Stimulated activated CD8-positive, alpha-beta memory T cell treated with anti-CD3 and anti-CD28 coated beads, Interleukin-2, amount 100 ng/mL, for 1 hour (primary cell): ENCODE measurements around the gene SETSIP.
"Not testable (repeated sequence)": the region's sequence is repeated elsewhere in the genome, so short reads cannot be mapped to it uniquely, and the experiment has no call there.

Experiments used
- DNase-seq, 2 donors: peaks; one replicate each; pipeline ENCODE4 v3.0.0-alpha.2; 2020; ENCODE audit warnings: low read depth in 2 of 2

The SETSIP gene

DNA sequence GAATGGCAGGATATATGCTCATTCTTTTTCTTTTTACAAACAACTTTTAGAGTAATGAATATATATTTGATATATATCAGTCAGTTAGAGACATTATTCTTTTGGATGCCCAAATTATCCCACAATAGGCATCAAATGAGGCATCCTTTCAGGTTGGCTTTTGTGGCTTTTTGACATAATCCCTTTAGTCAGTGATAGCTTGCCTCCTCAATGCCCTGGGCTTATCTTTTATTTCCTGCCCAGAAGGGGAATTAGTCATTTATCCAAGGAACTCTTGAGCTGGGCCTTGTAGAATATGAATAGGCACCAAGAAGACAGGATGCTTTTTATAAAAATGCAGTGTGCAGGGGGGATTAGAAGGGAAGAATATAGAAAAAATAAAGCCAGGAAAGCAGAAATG is 23.3 kb downstream of the SETSIP start:
- DNase-seq = no peak

DNA sequence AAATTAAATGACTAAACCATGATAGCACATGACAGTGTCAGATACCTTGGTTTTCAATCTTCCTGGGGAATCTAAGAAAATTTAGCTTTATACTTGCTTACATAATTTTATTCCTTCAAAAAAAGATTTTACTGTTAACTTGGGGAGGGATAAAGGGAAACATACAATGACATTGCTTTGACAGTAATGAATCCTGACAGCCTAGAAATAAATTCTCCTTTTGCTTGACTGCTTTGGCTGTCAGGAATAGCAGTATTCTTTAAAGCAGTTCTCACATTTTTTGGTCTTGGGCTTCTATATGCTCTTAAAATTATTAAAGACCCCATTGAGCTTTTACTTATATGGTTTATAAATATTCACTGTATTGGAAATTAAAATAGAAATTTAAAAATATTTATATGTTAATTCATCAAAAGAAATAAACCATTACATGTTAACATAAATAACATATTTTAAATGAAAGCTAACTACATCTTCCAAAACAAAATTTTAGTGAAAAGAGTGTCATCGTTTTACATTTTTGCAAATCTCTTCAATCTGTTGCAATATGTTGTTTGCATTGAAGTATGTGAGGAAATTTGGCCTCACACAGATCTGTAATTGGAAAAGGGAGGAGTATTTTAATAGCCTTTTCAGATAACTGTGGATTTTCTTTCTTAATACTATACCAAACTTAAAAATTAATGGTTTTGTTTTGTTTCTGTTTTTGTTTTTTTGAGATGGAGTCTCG is 29.3 kb downstream of the SETSIP start:
- DNase-seq = no peak

DNA sequence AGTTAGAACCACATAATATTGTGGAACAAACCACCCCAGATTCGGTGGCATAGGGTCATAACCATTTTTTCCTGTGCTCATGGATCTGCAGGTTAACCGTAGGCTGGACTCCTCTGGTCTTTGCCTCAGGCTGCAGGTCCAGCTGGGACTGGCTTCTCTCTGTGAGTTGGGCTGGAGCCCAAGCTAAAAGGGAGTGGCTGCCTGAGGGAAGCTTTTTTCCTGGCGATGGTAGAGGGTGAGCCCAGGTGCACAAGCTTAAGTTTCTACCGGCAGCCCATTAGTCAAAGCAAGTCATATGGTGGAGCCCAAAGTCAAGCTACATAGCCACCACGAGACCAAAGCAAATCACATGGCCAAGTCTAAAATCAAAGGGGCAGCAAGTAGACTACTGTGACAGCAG is 31.6 kb downstream of the SETSIP start:
- no peak for DNase-seq

DNA sequence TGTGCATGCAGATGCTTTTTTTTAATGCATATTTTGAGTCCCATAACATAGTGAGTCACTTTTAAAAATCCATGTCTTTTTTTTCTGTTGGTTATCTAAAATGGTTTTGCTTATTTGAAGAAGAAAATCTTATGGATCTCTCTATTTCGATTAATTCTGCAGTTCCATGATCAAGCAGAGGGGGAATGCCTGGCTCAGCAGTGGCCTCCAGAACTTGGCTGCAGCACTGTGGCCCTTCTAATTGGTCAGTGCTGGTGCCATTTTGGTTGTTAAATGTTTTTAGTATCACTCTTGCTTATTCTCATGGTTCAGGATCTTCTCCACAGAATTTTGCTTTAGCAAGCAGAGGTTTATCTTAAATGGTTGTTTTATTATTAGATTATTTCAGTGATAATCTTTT is 34.2 kb downstream of the SETSIP start:
- DNase-seq = no peak

DNA sequence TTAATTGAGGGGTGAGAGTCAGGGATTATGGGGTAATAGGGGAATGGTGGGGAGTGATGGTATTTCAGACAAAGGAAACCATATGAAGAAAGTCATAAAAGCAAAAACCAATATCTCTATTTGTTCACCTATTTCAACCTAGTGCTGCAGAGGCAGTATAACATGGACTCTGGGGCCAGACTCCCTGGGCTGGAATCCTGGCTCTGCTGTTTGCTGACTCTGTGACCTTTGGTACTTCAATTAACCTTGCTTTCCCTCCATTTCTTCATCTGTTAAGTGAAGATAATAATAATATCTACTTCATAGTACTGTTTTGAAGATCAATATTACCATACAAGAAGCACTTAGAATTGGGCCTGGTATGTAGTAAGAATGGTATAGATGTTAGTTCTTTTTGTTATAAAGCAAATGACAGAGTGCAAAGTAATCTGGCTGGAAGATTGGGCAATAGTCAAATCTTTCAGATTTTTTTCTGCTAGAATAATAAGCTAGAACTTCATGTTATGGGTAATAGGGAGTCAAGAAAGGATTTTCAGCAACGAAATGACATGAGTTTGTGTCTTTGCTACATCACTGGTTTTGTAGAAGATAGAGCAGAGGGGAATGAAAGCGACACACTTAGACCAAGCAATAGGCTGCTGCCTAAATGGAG is 36.4 kb downstream of the SETSIP start:
- DNase-seq = no peak

DNA sequence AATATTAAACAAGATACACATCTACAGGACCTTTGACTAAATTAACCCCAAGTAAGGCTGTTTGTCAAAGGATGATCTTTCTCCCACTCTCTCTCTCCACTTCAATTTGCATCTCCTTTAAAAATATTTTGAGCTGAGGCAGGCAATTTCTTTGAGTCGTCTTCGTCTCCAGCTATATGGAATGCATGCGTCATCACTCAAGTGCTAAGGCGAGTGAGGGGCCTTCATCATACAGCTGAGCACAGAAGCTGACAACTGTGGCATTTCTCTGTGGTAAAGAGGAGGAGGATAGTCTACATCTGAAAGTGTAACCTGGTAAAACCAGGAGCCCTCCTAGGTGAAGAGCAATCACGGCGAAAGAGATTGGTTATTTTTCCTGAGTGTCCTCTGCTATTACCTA is 37.8 kb downstream of the SETSIP start:
- no peak for DNase-seq

DNA sequence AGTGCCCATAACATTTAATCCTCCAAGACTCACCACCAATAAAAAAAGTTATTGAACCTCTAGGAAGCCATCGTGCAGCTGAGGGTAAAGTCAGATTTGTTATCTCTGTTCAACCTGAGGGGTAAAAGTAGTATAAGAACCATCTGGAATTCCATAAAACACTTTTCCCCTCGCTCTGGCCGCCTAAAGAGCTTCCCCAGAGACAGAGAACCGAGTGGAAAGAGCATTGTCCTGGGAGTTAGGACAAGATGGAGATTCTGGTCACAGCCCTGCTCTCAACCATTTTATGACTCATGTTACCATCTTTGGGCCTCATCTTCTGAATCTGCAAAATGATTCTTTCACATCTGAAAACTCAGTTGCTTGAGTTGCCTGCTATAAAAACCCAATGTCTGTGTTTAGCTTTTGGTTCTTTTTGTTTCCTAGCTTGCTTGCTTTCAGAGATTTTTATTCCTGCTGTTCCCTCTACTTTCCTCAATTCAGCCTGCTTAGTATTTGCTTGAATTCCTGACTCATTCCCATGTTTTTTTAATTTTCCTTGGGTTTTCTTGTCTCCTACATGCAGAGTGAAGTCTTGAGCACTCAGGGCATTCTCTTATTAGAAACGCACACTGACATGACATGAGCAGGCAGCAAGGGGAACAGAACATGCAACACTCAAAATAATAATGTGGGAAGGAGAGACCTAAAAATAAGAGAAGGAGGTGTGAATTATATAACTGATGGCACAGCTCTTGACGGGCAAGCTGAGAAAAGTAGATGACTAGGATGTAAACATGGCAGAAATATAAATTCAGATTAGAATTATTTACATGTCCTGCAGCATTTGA is 43.7 kb downstream of the SETSIP start:
- no peak for DNase-seq

DNA sequence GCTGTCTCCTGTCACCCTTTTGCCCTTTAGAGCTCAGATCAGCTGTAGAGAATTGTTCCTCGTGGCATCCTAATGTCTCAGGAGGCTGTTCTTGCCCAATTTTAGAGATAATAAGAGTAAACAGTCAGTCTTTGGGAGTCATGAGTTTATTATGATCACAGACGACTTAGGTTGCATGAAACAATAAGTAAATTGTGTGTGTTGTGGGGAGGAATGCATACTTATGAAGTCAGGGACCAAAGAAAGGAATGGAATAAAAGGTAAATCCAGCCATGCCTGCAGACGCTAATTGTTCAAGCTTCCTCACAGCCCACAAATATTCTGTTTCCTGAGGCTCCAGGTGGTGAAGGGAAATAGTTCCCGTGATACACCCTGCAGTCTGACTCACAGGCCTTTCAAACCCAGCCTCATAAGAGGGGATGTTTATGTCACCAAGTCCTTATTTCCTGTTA is 44.5 kb downstream of the SETSIP start:
- no peak for DNase-seq

DNA sequence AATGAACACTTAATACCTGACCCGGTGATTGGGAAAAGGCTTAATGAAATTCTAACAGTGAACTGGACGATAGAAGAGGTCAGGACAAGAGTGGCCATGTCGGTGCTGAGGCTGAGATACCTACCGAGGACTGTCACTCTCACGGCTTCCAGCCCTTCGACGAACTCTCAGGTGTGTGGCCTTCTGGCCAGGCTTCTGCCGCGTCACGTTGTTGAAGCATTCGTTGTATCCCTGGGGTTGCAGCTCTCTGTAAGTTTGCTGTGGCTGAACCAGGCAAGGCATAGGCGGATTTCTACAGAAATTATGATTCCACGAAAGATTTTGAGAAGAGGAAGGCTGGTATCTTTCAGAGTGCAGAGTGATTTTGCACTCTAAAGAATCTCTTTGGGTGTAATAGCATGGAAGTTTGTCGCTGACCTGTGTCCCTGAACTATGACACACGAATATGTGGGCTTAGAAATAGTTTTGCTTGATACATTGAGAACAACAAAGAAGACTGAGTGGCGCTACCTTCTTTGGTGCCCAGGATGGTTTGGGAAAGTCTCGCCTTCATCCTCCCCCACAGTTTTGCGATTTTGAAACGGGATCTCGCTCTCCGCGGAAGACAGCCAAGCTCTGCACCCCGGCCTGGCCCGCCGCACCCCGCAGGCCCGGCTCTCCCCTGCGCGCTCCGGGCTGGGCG is 45.8 kb downstream of the SETSIP start:
- no peak for DNase-seq

DNA sequence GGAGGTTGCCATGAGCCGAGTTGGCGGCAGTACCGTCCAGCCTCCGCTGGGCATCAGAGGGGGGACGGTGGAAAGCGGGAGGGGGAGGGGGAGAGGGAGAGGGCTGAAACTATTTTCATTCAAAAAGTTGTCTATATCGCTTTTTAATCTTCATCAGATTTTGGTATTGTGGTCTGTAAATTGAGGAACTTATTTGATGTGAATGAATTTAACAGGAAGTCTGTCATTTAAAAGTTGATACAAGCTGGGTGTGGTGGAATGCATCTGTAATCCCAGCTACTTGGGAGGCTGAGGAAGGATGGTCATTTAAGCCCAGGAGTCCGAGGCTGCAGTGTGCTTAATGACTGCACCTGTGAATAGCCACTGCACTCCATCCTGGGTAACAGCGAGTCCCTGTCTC is 48.4 kb downstream of the SETSIP start:
- no peak for DNase-seq

DNA sequence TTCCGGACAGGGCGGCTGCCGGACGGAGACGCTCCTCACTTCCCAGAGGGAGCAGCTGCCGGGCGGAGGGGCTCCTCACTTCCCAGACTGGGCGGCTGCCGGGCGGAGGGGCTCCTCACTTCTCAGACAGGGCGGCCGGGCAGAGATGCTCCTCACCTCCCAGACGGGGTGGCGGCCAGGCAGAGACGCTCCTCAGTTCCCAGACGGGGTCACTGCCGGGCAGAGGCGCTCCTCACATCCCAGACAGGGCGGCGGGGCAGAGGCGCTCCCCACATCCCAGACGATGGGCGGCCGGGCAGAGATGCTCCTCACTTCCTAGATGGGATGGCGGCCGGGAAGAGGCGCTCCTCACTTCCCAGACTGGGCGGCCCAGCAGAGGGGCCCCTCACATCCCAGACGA is 49.2 kb downstream of the SETSIP start:
- DNase-seq = not testable (repeated sequence)
